GM18507 (cell line): ENCODE results near the gene SFMBT2.

ENCODE experiments used
- DNase-seq: peaks from one replicate; pipeline ENCODE4 v3.0.0; 2011; ENCODE audit warnings: low read depth; ENCODE audit not compliant: insufficient read length; ENCODE audit errors: extremely low spot score
- FAIRE-seq: peaks from 2 replicates; lab custom pipeline; 2011; peaks lifted over from hg19 to GRCh38; lab: Jason Lieb, UNC

The SFMBT2 gene

GRCh38 chr10:7179536-7179935 lies 231.3 kb downstream of the SFMBT2 start:
- DNase-seq = no peak
- no peak for FAIRE-seq

DNA sequence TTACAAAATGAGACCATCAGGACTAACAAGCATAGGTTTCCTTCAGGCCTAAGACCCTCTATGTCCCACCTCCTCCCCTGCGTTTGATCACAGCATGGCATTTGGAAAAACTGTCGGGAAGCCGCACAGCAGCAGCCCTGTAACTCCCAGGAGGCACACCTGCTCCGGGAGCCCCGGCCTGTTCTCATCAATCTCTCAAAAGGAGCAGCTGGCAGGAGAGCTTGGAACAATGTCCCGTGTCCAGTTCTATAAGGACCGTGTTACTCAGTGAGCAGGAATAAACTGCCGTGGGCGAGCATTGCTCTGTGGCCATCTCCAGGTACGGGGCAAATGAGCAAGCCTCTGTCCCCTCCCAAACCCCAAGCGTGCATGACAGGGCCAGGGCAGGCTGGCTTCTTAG lies 236.9 kb downstream of the SFMBT2 start:
- DNase-seq = no peak
- no peak for FAIRE-seq

GRCh38 chr10:7171825-7172224 lies 239.0 kb downstream of the SFMBT2 start:
- no peak for FAIRE-seq

GRCh38 chr10:7170626-7171322 lies 240.1 kb downstream of the SFMBT2 start:
- DNase-seq (no peak), FAIRE-seq (no peak)

More at GRCh38 chr10:7171825-7172224, 239.0 kb downstream of the SFMBT2 start:
- DNase-seq = no peak

- FAIRE-seq (no peak), DNase-seq (no peak)
Observed at GRCh38 chr10:7168414-7168813, 242.4 kb downstream of the SFMBT2 start.

- no peak for FAIRE-seq
- no peak for DNase-seq
Observed at GRCh38 chr10:7165500-7166177, 245.2 kb downstream of the SFMBT2 start.

- no peak for FAIRE-seq
Observed at GRCh38 chr10:7164955-7165354, 245.9 kb downstream of the SFMBT2 start.

GRCh38 chr10:7162331-7162730 lies 248.5 kb downstream of the SFMBT2 start:
- no peak for FAIRE-seq
- DNase-seq = no peak

More at GRCh38 chr10:7164955-7165354, 245.9 kb downstream of the SFMBT2 start:
- no peak for DNase-seq

DNA sequence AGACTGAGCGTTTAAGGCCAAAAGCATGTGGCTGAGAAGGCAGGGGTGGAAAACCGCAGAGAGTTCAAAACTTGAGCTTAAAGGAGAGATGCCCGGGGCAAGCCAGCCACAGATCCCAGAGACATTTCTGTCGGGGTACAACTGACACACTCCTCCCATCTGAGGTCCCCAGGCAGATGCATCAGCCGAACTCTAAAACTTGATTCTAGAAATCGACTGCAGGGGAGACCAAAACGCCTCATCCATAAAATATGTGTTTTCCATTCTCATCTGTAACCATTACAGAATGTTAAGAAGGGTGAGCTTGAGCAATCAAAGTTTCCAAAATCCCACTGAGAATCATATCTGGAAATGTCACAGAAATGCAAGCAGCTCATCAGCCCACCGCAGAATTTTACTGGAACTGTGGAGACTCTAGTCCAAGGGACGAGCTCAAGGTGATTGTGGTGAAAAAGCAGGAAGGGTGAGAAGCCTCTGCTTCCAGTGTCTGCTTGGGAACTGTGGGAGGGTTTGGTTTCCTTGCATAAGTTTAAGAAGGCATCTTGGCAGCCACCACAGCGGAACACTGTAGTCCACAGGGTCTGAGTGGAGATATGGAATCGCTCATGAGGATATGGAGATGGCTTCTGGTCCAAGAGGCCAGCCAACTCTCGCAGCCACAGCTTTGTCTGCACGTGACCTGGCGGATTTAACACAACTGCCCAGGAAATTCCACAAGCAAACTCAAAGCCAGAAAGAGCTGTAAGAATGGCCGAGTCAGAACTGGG lies 249.2 kb downstream of the SFMBT2 start:
- DNase-seq (no peak), FAIRE-seq (no peak)

DNA sequence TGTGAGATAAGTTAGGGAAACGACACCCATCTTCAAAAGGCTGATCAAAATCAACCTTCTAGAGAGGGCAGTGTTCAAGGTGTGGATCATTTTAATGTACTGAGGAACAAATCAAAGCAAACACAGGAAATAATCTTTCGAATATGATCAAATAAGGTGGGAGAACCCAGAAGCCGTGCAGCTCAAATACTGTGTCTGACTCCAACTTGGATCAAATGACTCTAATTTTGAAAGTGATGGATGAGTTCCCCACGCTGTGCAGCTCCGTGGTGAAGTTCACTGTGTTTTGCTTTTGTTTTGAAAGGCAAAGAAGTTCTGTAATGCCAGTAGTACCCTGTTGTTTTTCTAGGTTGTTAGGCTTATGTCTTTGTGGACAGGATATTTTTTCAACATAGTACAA lies 250.9 kb downstream of the SFMBT2 start:
- no peak for FAIRE-seq
- no peak for DNase-seq

DNA sequence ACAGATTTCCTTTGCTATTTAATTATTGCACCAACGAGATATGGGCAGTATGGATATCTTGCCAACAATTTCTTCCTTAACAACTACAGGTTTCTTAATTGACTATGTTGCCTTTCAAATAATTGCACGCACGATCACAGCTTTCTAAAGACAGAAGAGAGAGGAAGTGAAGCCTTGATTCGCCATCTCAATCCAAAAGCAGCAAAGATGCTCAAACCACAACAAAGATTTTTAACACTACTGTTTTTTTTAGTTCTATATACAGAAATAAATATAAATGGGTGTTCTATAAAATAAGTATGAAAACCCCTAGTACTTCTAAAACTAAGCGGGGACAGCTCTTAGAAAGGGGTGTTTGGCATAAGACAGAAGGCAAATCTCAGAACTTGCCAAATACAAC lies 251.3 kb downstream of the SFMBT2 start:
- FAIRE-seq (no peak), DNase-seq (no peak)

DNA sequence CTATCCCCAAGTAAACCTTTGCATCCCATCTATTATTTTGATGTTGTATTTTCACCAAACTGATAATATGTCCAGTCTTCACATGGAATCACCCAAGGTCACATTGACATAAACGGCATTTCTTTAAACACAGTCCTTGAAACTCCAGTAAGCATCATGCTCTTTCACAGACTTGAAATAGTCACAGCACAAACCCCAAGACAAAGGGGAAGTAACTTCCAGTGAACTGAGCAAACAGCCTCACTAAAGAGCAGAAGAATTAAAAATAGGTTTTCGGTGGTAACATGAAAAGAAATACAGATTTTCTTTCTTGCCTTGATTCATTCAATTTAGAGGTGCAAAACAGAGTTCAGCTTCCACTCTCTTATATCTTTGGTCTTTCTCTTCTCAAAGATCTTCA lies 253.7 kb downstream of the SFMBT2 start:
- FAIRE-seq (no peak), DNase-seq (no peak)

DNA sequence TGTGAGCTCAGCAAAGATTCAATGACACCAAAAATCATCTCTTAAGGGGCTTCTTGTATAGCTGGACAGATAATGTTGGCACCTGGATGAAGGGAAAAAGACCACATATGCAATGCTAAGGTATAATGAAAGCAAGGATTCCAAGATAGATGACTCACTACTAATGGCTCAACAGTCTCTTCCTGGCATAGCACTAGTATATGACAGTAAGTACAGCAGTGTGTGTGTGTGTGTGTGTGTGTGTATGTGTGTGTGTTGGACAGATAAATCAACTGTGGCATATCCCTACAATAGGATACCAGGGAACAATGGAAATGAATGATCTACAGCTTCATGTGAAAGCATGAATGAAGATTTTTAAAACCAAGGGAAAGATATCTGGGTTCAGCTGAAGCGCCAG lies 257.1 kb downstream of the SFMBT2 start:
- FAIRE-seq = no peak
- DNase-seq = no peak

- FAIRE-seq = no peak
- DNase-seq = no peak
Observed at GRCh38 chr10:7152982-7153381, 257.9 kb downstream of the SFMBT2 start.

GRCh38 chr10:7152341-7152740 lies 258.5 kb downstream of the SFMBT2 start:
- DNase-seq (no peak), FAIRE-seq (no peak)

DNA sequence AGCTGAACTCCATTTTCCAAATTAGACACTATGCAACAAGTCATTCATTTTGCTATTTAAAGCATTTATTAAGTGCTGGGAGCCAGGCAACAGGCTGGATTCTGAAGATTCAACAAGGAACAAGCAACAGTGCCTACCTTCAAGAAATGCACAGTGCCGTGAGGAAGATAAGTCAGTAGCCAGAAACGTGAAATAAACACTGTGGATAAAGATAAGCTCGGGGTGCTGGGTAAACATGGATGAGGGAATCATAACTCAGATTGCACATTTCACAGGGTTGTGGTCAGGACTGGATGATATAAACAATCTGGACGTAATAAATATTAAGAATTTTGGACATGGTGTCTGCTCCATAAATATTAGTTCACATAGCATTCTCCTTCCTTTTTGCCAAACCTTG lies 259.3 kb downstream of the SFMBT2 start:
- DNase-seq = no peak
- FAIRE-seq = no peak

DNA sequence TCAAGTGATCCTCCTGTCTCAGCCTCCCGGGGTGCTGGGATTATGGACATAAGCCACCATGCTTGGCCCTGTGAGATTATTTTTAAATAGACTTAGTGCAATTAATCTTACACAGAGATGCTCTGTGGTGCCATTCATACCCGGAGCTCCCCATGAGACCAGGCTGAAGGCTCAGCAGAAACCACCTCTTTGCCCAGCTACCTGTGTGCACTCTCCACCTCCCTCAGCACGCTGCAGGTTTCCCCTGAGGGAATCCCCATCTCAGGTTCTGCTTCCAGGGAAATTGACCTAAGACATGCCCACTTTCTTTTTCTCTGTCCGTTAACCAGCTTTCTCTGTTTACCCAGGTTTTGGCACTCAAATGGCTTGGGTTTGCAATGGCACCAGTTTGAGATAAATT lies 260.5 kb downstream of the SFMBT2 start:
- FAIRE-seq (no peak), DNase-seq (no peak)

GRCh38 chr10:7146189-7146588 lies 264.6 kb downstream of the SFMBT2 start:
- FAIRE-seq (no peak), DNase-seq (no peak)

DNA sequence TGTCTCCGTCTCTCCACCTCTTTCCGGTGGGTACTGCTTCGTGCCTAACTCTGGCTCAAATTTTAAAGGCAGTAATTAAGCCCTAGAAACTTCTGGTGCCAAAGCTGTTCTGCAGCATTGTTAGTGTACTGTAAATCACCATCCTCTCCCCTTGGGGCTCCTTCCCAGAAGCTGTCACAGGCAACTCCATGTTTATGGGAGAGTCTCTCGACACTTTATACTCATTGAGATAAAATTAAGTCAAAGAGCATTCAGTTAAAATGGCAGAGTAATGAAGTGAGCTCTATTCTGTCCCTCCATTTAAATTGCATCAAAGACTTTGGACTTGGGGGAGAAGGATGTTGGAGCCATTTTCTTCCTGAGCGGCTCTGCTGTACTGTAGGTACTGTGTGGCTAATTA lies 274.8 kb downstream of the SFMBT2 start:
- DNase-seq (no peak), FAIRE-seq (no peak)

DNA sequence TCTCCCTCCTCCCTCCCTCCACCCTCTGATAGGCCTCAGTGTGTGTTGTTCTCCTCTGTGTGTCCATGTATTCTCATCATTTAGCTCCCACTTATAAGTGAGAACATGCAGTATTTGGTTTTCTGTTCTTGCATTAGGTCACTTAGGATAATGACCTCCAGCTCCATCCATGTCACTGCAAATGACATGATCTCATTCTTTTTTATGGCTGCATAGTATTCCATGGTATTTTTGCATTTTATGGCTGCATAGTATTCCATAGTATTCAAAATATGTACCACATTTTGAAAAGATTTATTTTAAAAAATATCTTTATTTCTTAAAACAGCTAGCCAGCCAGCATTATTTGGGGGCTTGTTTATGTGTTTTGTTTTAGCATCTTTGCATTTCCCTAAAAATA lies 275.6 kb downstream of the SFMBT2 start:
- no peak for FAIRE-seq
- no peak for DNase-seq

GRCh38 chr10:7134448-7134847 lies 276.4 kb downstream of the SFMBT2 start:
- DNase-seq = no peak
- no peak for FAIRE-seq
